ENCODE results near the gene TSNAXIP1. TPM values are rescaled to one million over a fixed set of nuclear protein-coding genes. Genes with fewer than 3 reads are reported as not detected.

The TSNAXIP1 gene
- polyA plus RNA-seq, 1 donor (not counting 4 experiments of a cell fraction or from before 2014, with no cell fraction given) = 0.54 TPM

- peaks cover 2% of the 10 kb centered on the region for H3K79me2 ChIP-seq (ENCODE audit: control insufficient read depth, insufficient read depth, low read length)
- no peaks in the 10 kb centered on the region for H3K27me3 ChIP-seq (ENCODE audit: control insufficient read depth, extremely low read depth, insufficient read depth, low read length)
- H3K4me3 ChIP-seq (ENCODE audit: control insufficient read depth in 2 of 3, extremely low read depth in 1 of 3, insufficient read depth in 2 of 3, low read depth in 1 of 3, low read length in 3 of 3) = no peak overlapping the region
- peaks cover 12% of the 10 kb centered on the region for H3K4me1 ChIP-seq (ENCODE audit: control insufficient read depth, extremely low read depth, insufficient read depth, low read length)
- dilution Hi-C loops (cut with MboI; ENCODE audit: extremely low pct_ligation_motif_present, low sequenced_read_pairs) = no loop called here
- no peak overlapping the region for H3K9ac ChIP-seq (ENCODE audit: control insufficient read depth, extremely low read depth, insufficient read depth, low read length)
- H3K36me3 ChIP-seq (ENCODE audit: control insufficient read depth in 2 of 2, extremely low read depth in 1 of 2, insufficient read depth in 2 of 2, low read length in 2 of 2) = peaks cover 5 to 6% of the 10 kb centered on the region in 2 experiments
- no peak for FAIRE-seq
- H3K27ac ChIP-seq (ENCODE audit: control insufficient read depth, insufficient read depth, low read length) = no peak overlapping the region
- peaks cover 1% of the 10 kb centered on the region for H4K20me1 ChIP-seq (ENCODE audit: control insufficient read depth, extremely low read depth, insufficient read depth, low read length)
- no peak for TF ChIP-seq EZH2 (IDR thresholded peaks at IDR 0.05; ENCODE audit: low read length)
- no peak for TF ChIP-seq CTCF (optimal IDR thresholded peaks at IDR 0.05 in 1 of 3, IDR thresholded peaks at IDR 0.05 in 1 of 3, conservative IDR thresholded peaks at IDR 0.05 in 1 of 3; ENCODE audit: extremely low read depth in 1 of 3, insufficient read depth in 2 of 3, low read length in 3 of 3)
- no peak overlapping the region for H3K4me2 ChIP-seq (ENCODE audit: control insufficient read depth, extremely low read depth, insufficient read depth, low read depth, low read length)
- H3K9me3 ChIP-seq (ENCODE audit: control insufficient read depth, low read depth, low read length) = no peaks in the 10 kb centered on the region
- no peaks in the 10 kb centered on the region for H3K9me1 ChIP-seq (ENCODE audit: control insufficient read depth, extremely low read depth, insufficient read depth, low read length)
- H2AFZ ChIP-seq (ENCODE audit: control insufficient read depth, low read length) = no peak overlapping the region
- no peak for DNase-seq (ENCODE audit: low read depth, low spot score)
These were observed 32.2 kb upstream of the TSNAXIP1 start for GRCh38 chr16:67774457-67774853.

- Histone ChIP-seq H3K9ac (ENCODE audit: control insufficient read depth, extremely low read depth, insufficient read depth, low read length) (no peak overlapping the region), H4K20me1 (ENCODE audit: control insufficient read depth, extremely low read depth, insufficient read depth, low read length) (peaks cover 2% of the 10 kb centered on the region), H2AFZ (ENCODE audit: control insufficient read depth, low read length) (no peak overlapping the region), H3K4me3 (ENCODE audit: control insufficient read depth in 2 of 3, extremely low read depth in 1 of 3, insufficient read depth in 2 of 3, low read depth in 1 of 3, low read length in 3 of 3) (no peak overlapping the region), H3K27me3 (ENCODE audit: control insufficient read depth, extremely low read depth, insufficient read depth, low read length) (no peaks in the 10 kb centered on the region), H3K9me3 (ENCODE audit: control insufficient read depth, low read depth, low read length) (no peaks in the 10 kb centered on the region), H3K4me2 (ENCODE audit: control insufficient read depth, extremely low read depth, insufficient read depth, low read depth, low read length) (no peak overlapping the region), H3K27ac (ENCODE audit: control insufficient read depth, insufficient read depth, low read length) (no peak overlapping the region), H3K9me1 (ENCODE audit: control insufficient read depth, extremely low read depth, insufficient read depth, low read length) (no peaks in the 10 kb centered on the region), H3K79me2 (ENCODE audit: control insufficient read depth, insufficient read depth, low read length) (peaks cover 2% of the 10 kb centered on the region), H3K4me1 (ENCODE audit: control insufficient read depth, extremely low read depth, insufficient read depth, low read length) (peaks cover 20% of the 10 kb centered on the region), H3K36me3 (ENCODE audit: control insufficient read depth in 2 of 2, extremely low read depth in 1 of 2, insufficient read depth in 2 of 2, low read length in 2 of 2) (peaks cover 5 to 6% of the 10 kb centered on the region in 2 experiments)
- no peak for FAIRE-seq
- dilution Hi-C loops (cut with MboI; ENCODE audit: extremely low pct_ligation_motif_present, low sequenced_read_pairs) = no loop called here
- DNase-seq (ENCODE audit: low read depth, low spot score) = no peak
- TF ChIP-seq CTCF (optimal IDR thresholded peaks at IDR 0.05 in 1 of 3, IDR thresholded peaks at IDR 0.05 in 1 of 3, conservative IDR thresholded peaks at IDR 0.05 in 1 of 3; ENCODE audit: extremely low read depth in 1 of 3, insufficient read depth in 2 of 3, low read length in 3 of 3) (no peak), EZH2 (IDR thresholded peaks at IDR 0.05; ENCODE audit: low read length) (no peak)
These were observed 31.4 kb upstream of the TSNAXIP1 start for GRCh38 chr16:67775273-67775672.
